Midbrain (tissue), 1 donor: ENCODE measurements around the gene PSD4.

Source experiments
- DNase-seq: peaks from one replicate; lab custom pipeline; 2025; lab: John Stamatoyannopoulos, UW

PSD4 gene

DNA sequence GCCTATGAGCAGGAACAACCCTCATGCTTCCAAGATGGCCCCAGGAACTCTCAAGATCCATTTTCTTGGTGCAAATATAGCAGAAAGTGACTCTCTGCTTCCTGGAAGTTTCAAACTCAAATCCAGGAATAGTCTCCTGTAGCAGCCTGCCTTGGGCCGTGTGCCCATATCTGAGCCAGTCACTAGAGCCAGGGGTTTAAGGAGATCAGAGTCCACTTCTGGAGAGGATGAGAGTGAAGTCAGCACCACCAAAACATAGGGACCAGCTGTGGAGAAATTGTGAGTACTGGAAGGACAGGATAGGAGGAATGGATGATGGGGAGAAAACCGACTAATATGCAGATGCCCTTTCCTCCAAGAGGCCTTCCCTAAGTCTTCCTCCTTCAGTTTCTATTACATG lies 33.2 kb downstream of the PSD4 start:
- no peak for DNase-seq

DNA sequence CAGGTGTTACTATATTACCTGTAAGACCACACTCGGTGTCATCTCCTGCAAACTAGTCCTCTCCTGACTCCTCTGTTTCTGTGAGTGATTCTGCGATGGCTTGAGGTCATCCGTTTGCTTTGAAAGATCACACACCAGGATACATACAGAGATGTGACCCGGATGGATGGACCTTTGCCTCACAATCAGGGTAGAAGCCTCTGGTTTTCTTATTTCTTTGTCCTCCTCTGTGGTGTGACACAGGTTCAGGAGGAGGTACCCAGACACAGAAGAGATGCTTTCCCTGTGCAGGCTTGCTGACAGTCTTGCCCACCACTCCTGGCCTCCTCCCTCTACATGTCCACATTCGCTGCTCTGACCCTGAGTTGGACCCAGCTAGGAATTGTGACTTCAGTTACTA lies 34.6 kb downstream of the PSD4 start:
- DNase-seq = no peak

DNA sequence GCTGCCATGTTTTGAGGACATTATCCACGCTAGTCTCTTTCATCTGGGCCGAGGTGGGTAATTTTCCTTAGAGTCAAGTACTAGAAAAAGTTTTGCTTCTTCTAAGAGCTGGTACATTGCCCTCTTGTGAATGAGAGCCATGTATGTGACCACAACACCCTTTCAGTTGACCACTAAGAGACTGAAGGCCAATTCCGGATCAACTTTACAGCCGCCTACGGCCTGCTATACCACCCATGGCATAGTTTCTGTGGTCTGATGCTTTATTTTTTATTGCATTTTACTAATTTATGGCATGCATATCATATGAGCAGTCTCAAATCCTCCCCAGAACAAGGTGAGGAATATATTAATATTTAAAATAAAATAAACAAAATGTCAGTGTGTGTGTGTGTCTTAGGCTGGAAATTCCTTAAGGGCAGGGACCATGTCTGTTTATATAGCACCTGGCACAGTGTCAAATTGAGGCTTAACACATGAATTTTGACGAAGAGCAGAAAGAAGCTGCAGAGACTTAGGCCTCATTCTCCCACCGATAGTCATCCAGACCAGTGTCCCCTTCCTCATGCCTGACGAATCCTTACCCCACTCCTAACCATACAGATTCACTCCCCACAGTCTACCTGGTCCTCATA lies 35.4 kb downstream of the PSD4 start:
- no peak for DNase-seq

DNA sequence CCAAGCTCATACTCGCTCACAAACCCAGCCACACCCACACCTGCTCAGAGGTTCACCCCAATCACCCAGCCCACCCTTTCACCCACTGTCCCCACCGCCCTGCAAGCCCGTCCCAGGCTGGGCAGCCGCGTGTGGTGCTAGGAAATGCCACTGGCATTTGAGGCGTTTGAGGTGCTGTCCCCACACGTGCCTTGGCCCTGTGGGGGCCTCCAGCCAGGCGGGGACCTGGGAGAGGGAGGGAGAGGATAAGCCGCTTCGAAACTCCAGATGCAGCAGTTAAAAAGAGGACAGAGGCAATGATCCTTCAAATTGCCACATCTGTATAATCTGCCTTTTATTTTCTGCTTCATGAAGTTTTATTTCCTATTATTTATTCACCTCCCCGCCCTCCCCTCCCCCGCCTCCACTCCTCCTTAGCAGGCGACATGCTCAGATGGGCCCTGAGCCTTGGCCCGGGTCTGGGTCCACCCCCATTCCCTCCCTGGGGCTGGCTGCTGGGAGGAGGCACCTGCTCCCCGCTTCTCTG lies 35.9 kb downstream of the PSD4 start:
- no peak for DNase-seq

DNA sequence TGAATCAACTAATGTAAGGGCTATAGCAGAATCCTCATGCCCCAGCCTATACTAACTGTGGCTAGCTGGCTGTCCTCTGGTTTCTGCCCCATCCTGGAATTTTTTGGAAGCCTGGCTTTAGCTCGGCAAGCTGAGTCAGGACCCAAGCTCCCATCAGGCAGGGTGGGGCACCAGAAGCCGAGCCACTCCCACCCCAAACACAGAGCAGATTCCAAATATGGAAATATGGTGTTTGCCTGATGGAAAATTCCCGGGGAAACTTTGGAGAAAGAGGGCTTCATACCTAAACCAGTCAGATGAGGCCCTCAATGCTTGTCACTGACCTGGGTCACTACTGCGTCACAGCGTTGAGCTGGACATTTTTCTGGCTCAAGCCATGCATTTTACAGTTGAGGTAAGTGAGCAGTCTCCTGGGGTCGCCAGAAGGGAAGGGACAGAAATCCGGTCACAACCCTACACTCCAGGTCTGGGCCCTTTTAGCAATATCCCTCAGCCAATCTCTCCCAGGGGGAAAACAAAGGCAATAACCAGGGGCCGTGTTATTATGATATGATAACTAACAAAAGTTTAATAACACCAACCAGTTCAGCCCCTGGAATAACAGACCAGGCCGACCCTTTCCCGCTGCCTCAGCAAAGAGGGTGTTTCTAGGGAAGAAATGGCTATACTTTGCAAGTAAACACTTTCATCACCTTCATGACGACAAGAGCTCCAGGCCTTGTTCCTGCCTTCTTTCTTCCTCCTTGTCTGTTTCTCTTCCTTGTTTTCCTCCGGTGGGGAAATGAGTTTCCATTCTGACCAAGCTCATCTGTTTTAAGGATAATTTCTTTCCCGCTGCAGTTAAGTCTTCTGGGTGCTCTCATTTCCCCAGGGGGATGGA lies 37.7 kb downstream of the PSD4 start:
- no peak for DNase-seq

DNA sequence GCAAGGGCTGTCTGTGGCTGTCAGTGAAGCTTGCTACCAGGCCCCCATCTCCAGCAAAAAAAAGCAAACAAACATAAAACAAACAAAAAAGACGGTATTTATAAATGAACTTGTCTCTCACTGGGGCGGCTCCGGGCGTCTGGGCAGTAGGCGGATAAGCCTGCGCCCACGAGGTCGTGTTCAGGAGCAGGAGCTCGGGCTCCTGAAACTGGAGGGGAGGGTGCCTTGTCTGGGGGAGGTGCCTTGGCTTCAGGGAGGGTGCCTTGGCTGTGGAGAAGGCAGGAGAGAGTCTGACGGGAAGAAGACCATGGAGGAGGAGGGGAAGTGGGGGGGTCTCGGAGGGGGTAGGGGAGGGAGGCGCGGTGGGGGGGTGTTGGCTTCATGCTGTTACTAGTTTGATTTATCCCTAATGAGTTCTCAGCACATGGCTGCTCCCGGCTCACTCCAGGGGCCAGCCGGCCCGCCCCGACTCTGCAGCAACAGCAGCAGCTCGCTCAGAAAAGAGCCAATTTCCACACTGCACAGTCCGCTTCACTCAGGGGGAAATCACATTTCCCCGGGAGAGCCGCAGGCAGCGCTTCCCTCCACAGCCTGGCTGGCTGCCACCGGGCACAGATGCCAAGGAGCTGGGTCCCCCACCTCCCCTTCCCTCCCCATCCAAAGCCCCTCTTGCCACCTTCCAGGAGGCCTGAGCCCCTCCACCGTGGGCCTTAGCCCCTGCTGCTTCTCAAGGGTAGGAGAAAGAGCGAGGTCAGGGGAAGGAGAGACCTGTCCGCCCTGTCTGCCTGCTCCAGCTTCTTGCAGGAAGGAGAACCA lies 38.7 kb downstream of the PSD4 start:
- no peak for DNase-seq

DNA sequence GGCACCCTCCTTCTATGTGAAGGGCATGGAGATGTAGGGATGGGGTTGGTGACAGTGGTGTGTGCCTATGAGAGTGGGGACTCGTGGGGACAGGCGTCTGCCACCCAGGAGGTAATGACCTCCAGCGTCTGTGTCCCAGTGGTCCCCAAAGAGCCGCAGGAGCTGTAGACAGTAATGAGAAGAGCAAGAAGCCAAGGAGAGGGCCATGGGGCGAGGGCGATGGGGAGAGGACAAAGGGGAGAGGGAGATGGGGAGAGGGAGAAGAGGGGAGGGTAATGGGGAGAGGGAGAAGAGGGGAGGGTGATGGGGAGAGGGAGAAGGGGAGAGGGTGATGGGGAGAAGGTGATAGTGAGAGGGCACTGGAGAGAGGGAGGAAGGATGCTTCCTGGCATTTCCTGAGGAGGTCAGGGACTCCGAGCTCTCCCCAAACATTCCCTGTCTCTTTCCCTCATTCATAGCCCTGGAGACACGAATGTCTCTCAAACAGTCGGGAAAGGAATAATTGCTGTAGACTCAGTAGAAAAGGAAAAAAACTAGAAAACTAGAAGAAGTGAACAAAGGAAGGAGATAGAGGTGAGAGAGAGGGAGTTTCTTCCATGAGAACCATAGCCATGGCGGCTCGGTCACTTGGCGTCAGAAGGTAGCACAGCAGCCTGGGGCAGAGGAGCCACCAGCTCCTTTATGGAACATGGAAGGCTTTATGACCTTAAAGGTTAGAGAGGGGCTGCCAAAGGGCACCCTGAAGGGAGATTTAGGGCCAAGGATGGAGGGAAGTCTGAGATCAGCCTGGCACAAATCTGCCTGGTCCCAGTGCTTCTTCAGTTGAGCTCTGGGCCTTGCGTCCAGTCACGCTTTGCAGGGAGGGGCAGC lies 39.5 kb downstream of the PSD4 start:
- DNase-seq = no peak

DNA sequence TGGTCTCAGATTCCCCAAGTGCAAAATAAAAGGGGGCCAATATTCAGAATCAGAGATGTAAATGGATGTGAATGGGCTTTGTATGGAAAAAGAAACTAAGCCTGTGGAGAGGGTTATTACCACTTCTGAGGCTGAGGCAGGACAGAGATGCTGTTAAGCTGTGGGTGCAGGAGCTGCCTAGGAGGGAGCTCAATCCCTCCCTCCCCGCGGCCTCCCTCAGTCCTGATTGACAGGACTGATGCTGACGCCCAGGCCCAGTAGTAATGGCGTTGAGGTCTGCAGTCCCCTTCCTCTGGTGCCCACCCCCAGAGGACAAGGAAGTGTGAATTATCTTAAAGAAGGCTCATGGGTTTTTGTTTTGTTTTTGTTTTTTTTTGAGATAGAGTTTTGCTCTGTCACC lies 40.4 kb downstream of the PSD4 start:
- no peak for DNase-seq

DNA sequence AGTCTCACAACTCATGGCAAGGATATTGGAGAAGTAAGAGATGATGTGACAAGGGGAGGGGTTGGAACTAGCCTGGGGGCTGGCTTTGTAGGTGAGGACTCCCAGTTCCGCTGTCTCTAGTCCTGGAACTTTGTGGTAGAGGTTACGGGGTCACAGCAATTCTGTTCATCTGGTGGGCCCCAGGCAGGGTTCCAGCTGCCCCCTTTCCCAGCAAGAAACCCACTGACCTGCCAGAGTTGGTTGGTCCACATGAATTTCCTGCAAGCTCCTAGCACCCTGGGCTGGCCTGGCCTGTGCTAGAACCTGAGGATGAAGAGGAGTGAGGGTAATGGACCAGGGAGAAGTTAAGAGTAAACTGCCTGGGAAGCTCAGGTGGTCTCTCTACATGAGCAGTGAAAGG lies 41.3 kb downstream of the PSD4 start:
- DNase-seq = no peak

DNA sequence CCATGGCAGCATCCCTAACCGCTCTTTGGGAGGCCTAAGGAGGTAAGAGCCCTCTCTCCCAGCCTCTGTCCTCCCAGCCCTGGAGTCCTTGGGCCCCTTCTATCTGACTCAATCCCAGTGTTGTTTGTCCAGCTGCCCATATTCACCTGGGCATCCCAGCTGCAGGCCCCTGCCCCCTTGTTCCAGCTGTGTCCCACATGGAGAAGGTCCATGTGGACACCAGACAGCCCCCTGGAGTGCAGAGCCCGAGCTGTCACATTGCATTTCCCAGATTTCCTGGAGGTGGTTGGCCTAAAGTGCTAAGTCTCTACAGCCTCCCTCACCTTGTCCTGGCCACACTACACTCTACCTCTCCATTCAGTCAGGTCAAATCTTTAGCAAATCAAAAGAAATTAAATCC lies 42.5 kb downstream of the PSD4 start:
- no peak for DNase-seq

DNA sequence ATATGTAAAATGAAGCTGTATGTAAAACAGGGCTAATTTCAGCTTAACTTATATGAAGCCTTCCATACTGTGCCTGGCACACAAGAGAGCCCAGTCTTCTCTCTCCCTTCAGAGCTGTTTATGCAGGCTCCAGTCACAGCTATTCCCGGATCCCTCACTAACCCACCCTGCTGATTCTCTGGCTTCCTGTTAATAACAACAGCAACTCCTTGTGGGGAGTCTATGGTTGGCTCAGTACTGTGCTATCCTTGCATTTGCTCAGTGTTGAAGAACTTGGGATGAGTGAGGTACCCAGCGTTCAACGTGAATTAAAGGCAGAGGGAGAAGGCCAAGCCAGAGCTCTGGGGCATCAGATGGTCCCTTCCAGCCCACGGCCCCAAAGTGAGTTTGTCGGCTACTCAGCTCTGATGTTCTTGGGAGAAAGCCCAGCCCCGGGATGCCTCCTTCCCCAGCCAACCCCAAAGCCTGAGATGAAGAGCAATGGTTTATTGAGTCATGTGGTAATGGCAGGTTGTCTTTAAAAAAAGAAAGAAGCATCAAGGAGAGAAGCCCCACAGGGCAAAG lies 43.2 kb downstream of the PSD4 start:
- DNase-seq = no peak

DNA sequence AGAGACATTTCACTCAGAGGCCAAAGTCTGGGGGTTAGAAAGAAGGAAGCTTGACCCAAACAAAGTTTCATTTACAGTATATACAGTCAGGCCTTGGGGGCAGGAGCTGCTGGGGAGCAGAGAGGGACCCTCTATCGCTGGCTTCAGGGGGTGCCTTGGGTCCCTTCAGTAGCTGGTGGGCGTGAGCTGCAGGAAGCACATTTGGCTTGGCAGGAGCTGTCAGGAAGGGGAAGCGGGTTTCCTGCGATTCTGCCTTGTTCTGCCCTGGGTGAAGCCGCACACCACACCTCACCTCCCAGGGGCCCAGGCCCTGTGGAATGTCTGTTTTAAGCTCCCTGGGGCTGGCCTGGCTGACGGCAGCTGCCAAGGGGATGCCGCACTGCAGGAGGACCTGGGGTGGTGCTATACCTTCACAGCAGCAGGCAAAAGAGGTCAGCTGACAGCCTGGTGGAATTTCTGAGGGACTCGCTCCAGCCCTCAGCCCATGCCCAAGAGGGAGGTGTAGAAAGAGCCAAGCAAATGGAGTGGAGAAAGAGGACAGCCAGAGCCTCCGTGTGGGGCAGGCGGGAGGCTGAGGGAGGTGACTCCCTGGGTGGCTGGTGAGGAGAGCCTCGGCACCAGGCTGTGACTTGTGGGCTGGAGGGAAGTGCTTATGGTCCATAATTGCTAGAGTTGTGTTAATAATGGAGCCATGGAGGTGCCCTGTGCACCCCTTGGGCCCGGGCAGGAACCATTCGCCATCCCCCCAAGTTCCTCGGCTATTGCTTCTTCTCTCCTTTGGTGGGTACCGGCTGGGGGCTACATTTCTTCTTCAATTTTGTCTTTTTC lies 43.9 kb downstream of the PSD4 start:
- DNase-seq = no peak

DNA sequence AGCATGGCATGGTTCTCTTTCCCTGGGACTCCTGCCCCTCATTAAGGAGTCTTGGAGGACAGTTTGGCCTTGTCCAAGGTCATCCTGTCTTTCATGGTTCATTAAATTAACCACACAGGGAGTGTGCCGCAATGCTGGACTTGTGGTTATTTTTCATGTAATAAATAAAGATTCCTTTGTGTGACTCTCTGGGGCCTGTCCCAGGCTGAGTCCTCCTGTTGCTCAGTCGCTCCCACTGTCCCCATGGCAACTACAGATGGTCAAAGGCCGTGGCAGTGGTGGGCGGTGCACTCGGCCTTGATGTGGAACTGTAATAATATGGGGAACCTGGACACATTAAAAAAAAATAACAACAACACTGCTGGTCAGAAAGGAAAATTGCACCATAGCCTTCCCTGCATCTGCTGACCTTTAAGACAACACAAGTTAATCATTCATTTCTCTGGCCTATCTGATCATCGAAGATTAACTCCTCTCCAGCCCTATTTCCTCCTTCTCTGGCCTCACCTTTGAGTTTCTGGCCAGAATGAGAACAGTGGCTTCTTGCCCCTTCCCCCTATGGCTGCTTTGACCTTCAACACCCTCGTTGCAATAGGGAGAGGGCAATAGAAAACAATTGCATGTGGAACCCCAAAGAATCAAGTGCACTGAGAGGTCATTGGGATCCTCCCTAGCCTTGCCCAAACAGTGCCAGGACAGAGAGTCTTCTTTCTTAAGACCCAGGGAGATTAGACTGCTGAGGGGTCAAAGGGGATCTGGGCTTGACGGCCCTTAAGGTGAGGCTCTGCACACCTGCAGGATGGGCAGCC lies 44.7 kb downstream of the PSD4 start:
- DNase-seq = no peak

DNA sequence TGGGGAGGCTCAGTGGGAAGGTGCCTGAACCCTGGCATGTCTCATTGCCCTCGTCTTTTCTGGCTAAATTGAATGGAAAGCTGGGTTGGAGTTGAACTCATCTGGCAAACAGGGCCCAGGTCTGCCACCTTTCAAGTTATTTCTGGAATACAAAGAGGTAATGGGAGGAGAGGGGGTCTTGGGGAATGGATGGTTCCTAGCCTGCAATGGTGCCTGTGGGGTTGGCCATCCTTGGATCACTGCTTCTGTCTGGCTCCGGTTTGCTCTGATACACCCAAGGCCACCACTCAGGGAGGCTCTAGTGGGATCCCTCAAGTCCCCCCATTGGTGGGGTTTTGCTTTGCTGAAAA lies 45.3 kb downstream of the PSD4 start:
- no peak for DNase-seq

DNA sequence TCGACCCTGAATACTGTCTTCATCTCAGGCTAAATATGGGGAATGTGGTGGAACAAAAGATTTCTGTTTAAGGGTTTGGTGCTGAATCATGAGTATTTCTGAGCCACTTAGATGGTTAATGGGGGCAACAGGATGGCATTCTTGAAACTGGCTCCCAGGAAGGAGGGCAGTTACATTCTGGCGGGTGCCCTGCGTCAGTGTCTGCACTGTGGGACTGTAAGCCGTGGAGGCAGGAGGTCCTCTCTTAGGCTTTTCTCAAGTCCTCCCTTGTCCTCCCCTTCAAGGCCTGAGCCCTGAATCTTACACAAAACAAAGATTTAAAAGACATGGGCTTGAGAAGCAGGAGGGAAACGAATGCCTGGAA lies 45.7 kb downstream of the PSD4 start:
- no peak for DNase-seq

DNA sequence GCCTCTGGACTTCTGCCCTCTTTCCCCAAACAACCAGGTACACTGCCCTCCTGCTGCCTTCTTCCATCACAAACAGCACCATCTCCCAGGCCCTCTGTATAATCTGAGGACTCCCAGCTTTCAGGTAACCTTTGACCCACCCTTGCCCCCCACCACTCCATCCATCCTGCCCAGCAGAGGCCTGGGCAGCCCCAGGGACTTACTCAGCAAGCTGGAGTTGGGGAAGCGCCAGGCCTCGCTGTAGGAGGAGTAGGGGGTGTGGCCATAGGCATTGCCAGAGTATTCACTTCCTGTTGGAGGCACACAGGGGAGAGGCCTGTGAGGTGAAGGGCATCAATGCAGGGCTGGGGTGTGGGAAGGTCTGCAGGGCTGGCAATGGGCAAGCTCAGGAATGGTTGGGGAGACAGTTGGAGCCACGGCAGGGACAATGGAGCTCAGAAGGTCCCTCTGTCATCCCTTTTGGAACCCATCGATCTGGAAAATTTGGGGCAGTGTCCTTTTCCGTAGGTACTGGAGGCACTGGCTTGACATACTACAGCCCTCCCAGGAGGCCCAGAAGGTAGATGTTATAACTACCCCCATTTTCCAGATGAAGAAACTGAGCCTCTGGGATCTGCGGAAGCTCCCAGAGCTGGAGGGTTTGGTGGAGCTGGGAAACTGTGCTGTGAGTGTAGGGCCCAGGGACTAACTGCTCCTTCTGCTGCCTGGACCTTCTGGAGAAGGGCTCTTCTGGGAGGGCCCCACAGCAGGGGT lies 46.3 kb downstream of the PSD4 start:
- DNase-seq = no peak

DNA sequence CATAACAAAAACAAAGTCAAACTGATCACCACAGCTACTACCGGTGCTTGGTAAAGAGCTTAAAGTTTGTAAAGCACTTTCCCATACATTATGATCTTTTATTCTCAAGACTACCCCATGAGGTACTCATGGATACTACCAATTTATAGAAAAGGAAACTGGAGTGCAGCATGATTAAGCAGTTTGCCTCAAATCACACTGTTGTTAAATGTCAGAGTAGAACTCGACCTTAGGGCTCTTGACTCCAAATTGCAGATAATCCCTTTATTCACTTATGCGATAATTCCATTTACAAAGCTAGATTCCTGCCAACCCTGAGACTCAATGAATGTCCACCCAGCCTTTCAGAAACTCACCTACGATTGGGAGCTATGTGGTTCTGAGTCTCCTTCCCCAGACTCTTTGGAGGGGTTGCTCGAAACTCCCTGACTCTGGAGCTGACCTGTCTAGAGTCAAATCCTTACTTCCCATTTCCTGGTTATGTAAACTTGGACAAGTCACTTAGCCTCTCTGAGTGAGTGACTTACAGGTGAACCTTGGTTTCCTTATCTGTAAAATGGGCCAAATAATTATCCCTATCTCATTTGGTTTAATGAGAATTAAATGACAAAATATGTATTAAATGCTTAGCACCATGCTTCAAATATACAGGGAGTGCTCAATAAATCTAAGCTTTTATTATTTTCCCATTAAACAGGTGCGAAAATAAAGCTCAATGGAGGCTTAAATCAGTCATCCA lies 47.4 kb downstream of the PSD4 start:
- no peak for DNase-seq

DNA sequence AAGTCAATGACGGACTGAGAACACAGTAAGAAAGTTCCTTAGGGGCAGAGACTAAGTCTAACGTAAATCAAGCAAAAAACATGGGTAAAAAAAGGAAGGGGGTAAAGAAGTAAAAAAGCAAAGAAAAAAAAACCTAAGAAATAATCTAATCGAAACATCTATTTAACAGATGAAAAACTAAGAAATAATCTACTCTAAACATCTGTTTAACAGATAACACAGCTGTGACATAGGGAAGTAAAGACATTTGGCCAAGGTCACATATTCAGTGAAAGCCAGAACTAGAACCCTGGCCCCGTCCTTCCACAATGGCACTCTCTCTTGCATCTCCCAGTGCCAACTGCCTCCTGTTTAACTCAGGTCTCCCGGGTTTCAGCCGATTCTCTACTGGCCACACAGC lies 48.1 kb downstream of the PSD4 start:
- DNase-seq = no peak
